Esophagus squamous epithelium (tissue), 5 donors: ENCODE measurements around the gene TMCC3. TPM values are rescaled to one million over a fixed set of nuclear protein-coding genes. Genes with fewer than 3 reads are reported as not detected.

Experiments
- DNase-seq: peaks from one replicate; lab custom pipeline; 2025; lab: John Stamatoyannopoulos, UW
- H3K27ac ChIP-seq, 4 donors: fragments of 200-600 bp; sonication (generic); one replicate each; pipeline ENCODE4 v1.5.1; 2016 to 2019; ENCODE audit warnings: mild to moderate bottlenecking in 1 of 4
- H3K27me3 ChIP-seq, 4 donors: fragments of 200-600 bp; sonication (generic); 1 replicate in 3 of 4; 2 replicates in 1 of 4; pipeline versions ENCODE4 v1.5.1 to v1.6.0; 2017 to 2021; ENCODE audit warnings: antibody characterized with exemption in 1 of 4
- H3K36me3 ChIP-seq, 3 donors: fragments of 200-600 bp; sonication (generic); one replicate each; pipeline ENCODE4 v1.5.1; 2016 to 2019
- H3K4me1 ChIP-seq, 3 donors: fragments of 200-600 bp; sonication (generic); one replicate each; pipeline ENCODE4 v1.5.1; 2017 to 2019
- H3K4me3 ChIP-seq, 4 donors: fragments of 200-600 bp; sonication (generic); 1 replicate in 3 of 4; 2 replicates in 1 of 4; pipeline ENCODE4 v1.5.1; 2016 to 2019; ENCODE audit warnings: mild to moderate bottlenecking in 2 of 4, moderate library complexity in 1 of 4
- H3K9me3 ChIP-seq, 3 donors: fragments of 200-600 bp; sonication (generic); one replicate each; pipeline ENCODE4 v1.5.1; 2016 to 2019
- POLR2A ChIP-seq, 4 donors: fragments of 450-650 bp; IDR thresholded peaks; one replicate each; pipeline ENCODE4 v1.6.1; 2017; ENCODE audit warnings: antibody characterized with exemption in 4 of 4, mild to moderate bottlenecking in 4 of 4, moderate library complexity in 3 of 4
- WGBS, 2 donors: methylation state at CpG; one replicate each; pipeline ENCODE4 v1.1.5; 2018; 5-methylcytosine and 5-hydroxymethylcytosine counted together
- intact Hi-C: fragments of 100-400 bp; cut with DNase I; formaldehyde crosslinking; loops from one replicate; pipeline ENCODE4 v1.15.0; 2022
- total RNA-seq, 4 donors: library from RNA; depleted of rRNA; stranded (reverse); fragments of >200 nt; gene quantifications; one replicate each; pipeline ENCODE4 v1.1.0, GENCODE V29; 2016
- TF ChIP-seq, protein P1 (sequence below), 6 experiments: fragments of 450-650 bp in 4 of 6; fragments of 200-600 bp in 2 of 6; sonication (generic) in 2 of 6; IDR thresholded peaks; one replicate each; pipeline ENCODE4 v1.5.1; 2016 to 2019; ENCODE audit warnings: antibody characterized with exemption in 6 of 6, mild to moderate bottlenecking in 4 of 6, moderate library complexity in 4 of 6
- donor health status: DM: yes; HTN: yes; CAD: no.

Gene TMCC3
- total RNA-seq, 4 donors from 2014 or later = 6.8 to 14.2 (median 10.5) TPM

DNA sequence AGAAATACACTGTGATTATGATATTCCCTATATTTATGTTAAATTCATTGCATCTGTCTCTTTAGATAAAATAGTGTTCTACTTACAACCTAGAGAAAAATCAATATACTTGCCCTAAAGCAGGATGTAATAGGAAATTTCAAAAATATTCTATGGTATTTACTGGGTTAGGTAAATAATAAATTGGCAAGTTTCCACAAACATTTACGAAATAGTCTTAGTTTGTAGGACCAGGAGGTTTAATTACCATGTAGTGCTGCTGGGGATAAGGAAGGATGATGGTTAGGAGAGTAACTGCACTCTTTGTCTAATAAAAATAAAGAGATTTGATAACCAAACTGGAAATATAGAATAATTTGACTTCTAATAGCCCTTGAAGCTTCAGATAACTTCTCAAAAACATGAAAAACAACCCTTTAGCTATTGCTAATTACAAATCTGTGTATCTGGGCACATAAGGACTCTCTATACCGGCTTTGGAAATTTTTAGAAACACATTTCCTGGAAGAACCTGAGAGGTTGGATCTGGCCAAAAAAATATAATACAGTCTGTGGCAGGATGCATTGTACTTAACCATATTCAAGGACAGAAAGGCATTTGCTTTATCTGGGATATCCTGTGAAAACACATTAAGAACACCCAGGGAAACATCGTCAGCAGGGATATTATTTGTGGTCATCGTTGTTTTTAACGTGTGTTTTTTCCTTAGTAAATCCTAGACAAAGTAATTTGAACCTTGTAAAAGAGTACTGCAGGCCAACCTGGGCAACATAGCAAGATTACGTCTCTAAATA lies 36.7 kb upstream of the TMCC3 start:
- whole genome bisulfite sequencing, 2 donors = 61 to 63% methylated on average over 6 of the region's 6 CpGs
- H3K27me3 ChIP-seq = no peaks in the 10 kb centered on the region
- DNase-seq = no peak
- H3K4me3 ChIP-seq = no peak overlapping the region
- peaks cover 10 to 35% (median 20%) of the 10 kb centered on the region in 3 donors for H3K4me1 ChIP-seq
- intact Hi-C loops = no loop called here
- H3K27ac ChIP-seq = peak overlapping the region in 3 of 4 donors; percentile 49 to 83 (median 79)
- no peaks in the 10 kb centered on the region for H3K36me3 ChIP-seq
- no peaks in the 10 kb centered on the region for H3K9me3 ChIP-seq
- no peak for TF ChIP-seq POLR2A (IDR thresholded peaks at IDR 0.05)
- TF ChIP-seq, protein P1, sequence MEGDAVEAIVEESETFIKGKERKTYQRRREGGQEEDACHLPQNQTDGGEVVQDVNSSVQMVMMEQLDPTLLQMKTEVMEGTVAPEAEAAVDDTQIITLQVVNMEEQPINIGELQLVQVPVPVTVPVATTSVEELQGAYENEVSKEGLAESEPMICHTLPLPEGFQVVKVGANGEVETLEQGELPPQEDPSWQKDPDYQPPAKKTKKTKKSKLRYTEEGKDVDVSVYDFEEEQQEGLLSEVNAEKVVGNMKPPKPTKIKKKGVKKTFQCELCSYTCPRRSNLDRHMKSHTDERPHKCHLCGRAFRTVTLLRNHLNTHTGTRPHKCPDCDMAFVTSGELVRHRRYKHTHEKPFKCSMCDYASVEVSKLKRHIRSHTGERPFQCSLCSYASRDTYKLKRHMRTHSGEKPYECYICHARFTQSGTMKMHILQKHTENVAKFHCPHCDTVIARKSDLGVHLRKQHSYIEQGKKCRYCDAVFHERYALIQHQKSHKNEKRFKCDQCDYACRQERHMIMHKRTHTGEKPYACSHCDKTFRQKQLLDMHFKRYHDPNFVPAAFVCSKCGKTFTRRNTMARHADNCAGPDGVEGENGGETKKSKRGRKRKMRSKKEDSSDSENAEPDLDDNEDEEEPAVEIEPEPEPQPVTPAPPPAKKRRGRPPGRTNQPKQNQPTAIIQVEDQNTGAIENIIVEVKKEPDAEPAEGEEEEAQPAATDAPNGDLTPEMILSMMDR (IDR thresholded peaks at IDR 0.05) = no peak

DNA sequence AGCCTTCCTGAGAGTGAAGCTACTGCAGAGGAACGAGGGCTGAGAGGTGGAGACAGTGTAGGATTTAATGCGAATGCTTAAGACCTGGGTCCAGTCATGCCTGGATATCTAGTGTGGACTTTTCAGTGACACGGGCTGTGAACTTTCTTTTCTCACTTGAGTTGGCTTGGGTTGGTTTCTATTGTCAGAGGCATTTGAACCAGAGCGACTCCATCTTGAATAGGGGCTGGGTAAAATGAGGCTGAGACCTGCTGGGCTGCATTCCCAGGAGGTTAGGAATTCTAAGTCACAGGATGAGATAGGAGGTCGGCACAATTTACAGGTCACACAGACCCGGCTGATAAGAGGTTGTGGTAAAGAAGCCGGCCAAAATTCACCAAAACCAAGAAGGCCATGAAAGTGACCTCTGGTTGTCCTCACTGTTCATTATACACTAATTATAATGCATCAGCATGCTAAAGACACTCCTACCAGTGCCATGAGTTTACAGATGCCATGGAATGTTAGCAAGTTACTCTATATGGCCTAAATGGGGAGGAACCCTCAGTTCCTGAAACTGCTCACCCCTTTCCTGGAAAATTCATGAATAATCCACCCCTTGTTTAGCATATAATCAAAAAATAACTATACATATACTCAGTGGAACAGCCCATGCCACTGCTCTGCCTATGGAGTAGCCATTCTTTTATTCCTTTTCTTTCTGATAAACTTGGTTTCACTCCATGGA lies 34.2 kb upstream of the TMCC3 start:
- Histone ChIP-seq H3K4me3 (no peak overlapping the region), H3K27me3 (no peaks in the 10 kb centered on the region), H3K36me3 (no peaks in the 10 kb centered on the region), H3K4me1 (peaks cover 0 to 22% (median 9%) of the 10 kb centered on the region in 3 donors), H3K27ac (no peak overlapping the region), H3K9me3 (no peaks in the 10 kb centered on the region)
- no peak for DNase-seq
- 91 to 93% methylated on average over 7 of the region's 7 CpGs for WGBS, 2 donors
- intact Hi-C loops = no loop called here
- no peak for TF ChIP-seq POLR2A (IDR thresholded peaks at IDR 0.05)
- TF ChIP-seq, protein P1 (IDR thresholded peaks at IDR 0.05) = no peak

DNA sequence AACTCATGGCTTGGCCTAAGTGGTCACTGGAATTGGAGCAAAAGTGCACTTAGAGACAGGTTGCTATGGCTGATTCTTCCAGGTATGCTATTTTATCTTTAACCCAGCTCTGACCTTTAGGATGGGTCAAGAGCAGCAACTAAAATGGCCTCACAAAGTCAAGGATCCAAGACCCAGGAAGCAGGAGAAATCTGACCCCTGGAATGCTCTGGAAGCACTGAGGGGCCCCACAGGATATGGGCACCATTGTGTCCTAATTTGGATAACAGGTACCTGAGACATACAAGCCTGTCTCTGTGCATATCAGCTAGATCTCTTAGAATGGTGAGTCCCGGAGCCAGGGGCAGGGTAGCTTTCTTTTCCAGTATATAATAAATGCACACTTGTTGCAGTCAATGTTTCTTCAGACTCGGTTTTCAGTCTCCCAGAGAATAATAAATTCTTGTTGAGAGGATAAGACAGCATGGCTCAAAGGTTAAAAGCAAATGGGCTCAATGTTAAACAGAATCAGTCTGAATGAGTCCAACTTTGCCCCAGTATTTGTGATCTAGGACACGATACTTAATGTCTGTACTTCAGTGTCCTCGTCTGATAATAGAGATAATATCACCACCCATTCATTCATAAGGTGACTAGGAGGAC lies 29.3 kb upstream of the TMCC3 start:
- no peak for DNase-seq
- H3K9me3 ChIP-seq = no peaks in the 10 kb centered on the region
- H3K4me3 ChIP-seq = no peak overlapping the region
- TF ChIP-seq POLR2A (IDR thresholded peaks at IDR 0.05) = no peak
- TF ChIP-seq, protein P1 (IDR thresholded peaks at IDR 0.05) = no peak
- WGBS, 2 donors = 90 to 92% methylated on average over 4 of the region's 4 CpGs
- peaks cover 25 to 51% (median 27%) of the 10 kb centered on the region in 3 donors for H3K4me1 ChIP-seq
- H3K36me3 ChIP-seq = no peaks in the 10 kb centered on the region
- intact Hi-C loops = no loop called here
- H3K27ac ChIP-seq = peak overlapping the region in 1 of 4 donors; percentile 82
- H3K27me3 ChIP-seq = no peaks in the 10 kb centered on the region

DNA sequence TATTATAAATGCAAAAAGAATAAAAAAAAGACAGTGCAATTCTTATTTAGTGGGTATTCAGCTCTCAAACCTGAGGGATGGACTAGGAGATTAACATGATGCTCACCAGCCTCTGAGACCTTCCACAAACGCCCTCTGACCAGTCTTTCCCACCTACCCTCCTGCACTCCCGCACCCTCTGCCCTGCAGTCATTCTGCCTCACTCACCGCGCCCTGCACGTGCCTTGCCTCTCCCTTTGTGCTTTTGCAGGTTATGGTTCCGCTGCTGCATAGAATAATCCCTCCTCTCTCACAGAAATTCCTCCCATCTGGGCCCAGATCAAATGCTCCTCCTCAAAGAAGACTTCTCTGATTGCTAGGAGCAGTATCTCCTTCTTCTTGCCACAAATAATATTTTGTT lies 28.5 kb upstream of the TMCC3 start:
- no peak overlapping the region for H3K4me3 ChIP-seq
- no peaks in the 10 kb centered on the region for H3K27me3 ChIP-seq
- TF ChIP-seq, protein P1 (IDR thresholded peaks at IDR 0.05) = no peak
- TF ChIP-seq POLR2A (IDR thresholded peaks at IDR 0.05) = no peak
- WGBS, 2 donors = 55 to 60% methylated on average over 6 of the region's 6 CpGs
- peak overlapping the region; percentile 55 to 84 (median 78) for H3K27ac ChIP-seq
- intact Hi-C loops = no loop called here
- DNase-seq = no peak
- peaks cover 25 to 59% (median 28%) of the 10 kb centered on the region in 3 donors for H3K4me1 ChIP-seq
- H3K36me3 ChIP-seq = no peaks in the 10 kb centered on the region
- H3K9me3 ChIP-seq = no peaks in the 10 kb centered on the region
